ENCODE data around the gene BDKRB2. TPM values are rescaled to one million over a fixed set of nuclear protein-coding genes. Genes with fewer than 3 reads are reported as not detected.

BDKRB2 gene
- total and polyA plus RNA-seq, 12 donors, result 0.18 to 6.8 (median 1.6) TPM

GRCh38 chr14:96225745-96226151, 21.1 kb downstream of the BDKRB2 start:
- 33 to 51% (median 45%) methylated on average over 3 to 5 of the region's 5 CpGs for WGBS, 4 donors
- intact Hi-C loops (cut with DNase I), result no loop called here
- no peak for TF ChIP-seq POLR2A (IDR thresholded peaks at IDR 0.05)
- TF ChIP-seq CTCF (IDR thresholded peaks at IDR 0.05), result no peak

GRCh38 chr14:96227428-96227827, 22.8 kb downstream of the BDKRB2 start:
- intact Hi-C loops (cut with DNase I), result no loop called here
- TF ChIP-seq POLR2A (IDR thresholded peaks at IDR 0.05) (no peak), CTCF (IDR thresholded peaks at IDR 0.05) (no peak)
- Histone ChIP-seq H3K9me3 (replicated peaks in 1 of 3) (no peaks in the 10 kb centered on the region), H3K36me3 (replicated peaks in 1 of 2) (no peaks in the 10 kb centered on the region), H3K27me3 (no peaks in the 10 kb centered on the region), H3K27ac (no peak overlapping the region), H3K4me3 (no peak overlapping the region), H3K4me1 (replicated peaks in 1 of 2) (no peaks in the 10 kb centered on the region)
- no peak for DNase-seq
- WGBS, 4 donors, result 78 to 92% (median 82%) methylated on average over 1 to 7 of the region's 7 CpGs

More at GRCh38 chr14:96225745-96226151, 21.1 kb downstream of the BDKRB2 start:
- no peaks in the 10 kb centered on the region for H3K9me3 ChIP-seq (replicated peaks in 1 of 3)
- no peak overlapping the region for H3K4me3 ChIP-seq
- H3K4me1 ChIP-seq (replicated peaks in 1 of 2), result no peaks in the 10 kb centered on the region
- DNase-seq, result no peak
- peak overlapping the region in 1 of 5 donors; percentile 45 for H3K27ac ChIP-seq
- H3K36me3 ChIP-seq (replicated peaks in 1 of 2), result no peaks in the 10 kb centered on the region
- H3K27me3 ChIP-seq, result no peaks in the 10 kb centered on the region

GRCh38 chr14:96229315-96229714, 24.7 kb downstream of the BDKRB2 start:
- intact Hi-C loops (cut with DNase I), result no loop called here
- Histone ChIP-seq H3K4me3 (no peak overlapping the region), H3K36me3 (replicated peaks in 1 of 2) (no peaks in the 10 kb centered on the region), H3K27me3 (no peaks in the 10 kb centered on the region), H3K27ac (no peak overlapping the region), H3K4me1 (replicated peaks in 1 of 2) (no peaks in the 10 kb centered on the region), H3K9me3 (replicated peaks in 1 of 3) (no peaks in the 10 kb centered on the region)
- TF ChIP-seq POLR2A (IDR thresholded peaks at IDR 0.05) (no peak), CTCF (IDR thresholded peaks at IDR 0.05) (no peak)
- 90 to 97% (median 94%) methylated on average over 6 of the region's 6 CpGs for WGBS, 4 donors
- no peak for DNase-seq

- no peaks in the 10 kb centered on the region for H3K4me1 ChIP-seq (replicated peaks in 1 of 2)
- TF ChIP-seq CTCF (IDR thresholded peaks at IDR 0.05), result no peak
- TF ChIP-seq POLR2A (IDR thresholded peaks at IDR 0.05), result no peak
- H3K36me3 ChIP-seq (replicated peaks in 1 of 2), result no peaks in the 10 kb centered on the region
- DNase-seq, result no peak
- H3K27me3 ChIP-seq, result no peaks in the 10 kb centered on the region
- no peak overlapping the region for H3K4me3 ChIP-seq
- WGBS, 4 donors, result 80 to 87% (median 82%) methylated on average over 4 of the region's 4 CpGs
- intact Hi-C loops (cut with DNase I), result no loop called here
- no peak overlapping the region for H3K27ac ChIP-seq
- H3K9me3 ChIP-seq (replicated peaks in 1 of 3), result no peaks in the 10 kb centered on the region
Measured at GRCh38 chr14:96231056-96231455, 26.4 kb downstream of the BDKRB2 start.

All from adrenal gland (tissue), 12 donors.